CD14-positive monocyte (primary cell): ENCODE data around the gene FAM168A. TPM values are rescaled to one million over a fixed set of nuclear protein-coding genes. Genes with fewer than 3 reads are reported as not detected.

Source experiments
- DNase-seq, 3 donors: peaks; one replicate each; pipeline ENCODE4 v3.0.0-alpha.2; 2011 to 2022
- H2AFZ ChIP-seq: 2 replicates; pipeline ENCODE4 v1.6.0; 2012; ENCODE audit warnings: mild to moderate bottlenecking, low read depth, low read length, inconsistent platforms; ENCODE audit not compliant: insufficient read depth, poor library complexity, severe bottlenecking
- H3K27ac ChIP-seq, 2 donors: 1 replicate in 1 of 2; 2 replicates in 1 of 2; pipeline ENCODE4 v1.5.1; 2012 to 2013; ENCODE audit warnings: low read length in 2 of 2, control low read depth in 1 of 2, inconsistent platforms in 1 of 2, low read depth in 1 of 2, mild to moderate bottlenecking in 1 of 2
- H3K27me3 ChIP-seq, 2 donors: one replicate each; pipeline versions ENCODE4 v1.6.0 to v1.6.1; 2011 to 2013; ENCODE audit warnings: low read length in 2 of 2; ENCODE audit not compliant: control insufficient read depth in 2 of 2, insufficient read depth in 2 of 2
- H3K36me3 ChIP-seq, 2 donors: replicated peaks in 1 of 2; 1 replicate in 1 of 2; 2 replicates in 1 of 2; pipeline versions ENCODE4 v1.5.1 to v1.6.1; 2012 to 2013; ENCODE audit warnings: low read length in 2 of 2, control low read depth in 1 of 2, inconsistent platforms in 1 of 2, mild to moderate bottlenecking in 1 of 2; ENCODE audit not compliant: insufficient read depth in 2 of 2, control insufficient read depth in 1 of 2
- H3K4me1 ChIP-seq, 2 donors: 1 replicate in 1 of 2; 2 replicates in 1 of 2; pipeline versions ENCODE4 v1.5.1 to v1.6.1; 2012 to 2013; ENCODE audit warnings: low read length in 2 of 2, control low read depth in 1 of 2, inconsistent platforms in 1 of 2, mild to moderate bottlenecking in 1 of 2, moderate library complexity in 1 of 2; ENCODE audit not compliant: insufficient read depth in 2 of 2, control insufficient read depth in 1 of 2
- H3K4me2 ChIP-seq: replicated peaks from 2 replicates; pipeline ENCODE3; 2012; ENCODE audit warnings: low read length, moderate library complexity, mild to moderate bottlenecking; ENCODE audit not compliant: poor library complexity, severe bottlenecking; ENCODE audit errors: extremely low read depth
- H3K4me3 ChIP-seq, 3 experiments: fragments of 200-600 bp in 1 of 3; sonication (generic) in 1 of 3; replicated peaks in 1 of 3; 1 replicate in 2 of 3; 2 replicates in 1 of 3; pipeline ENCODE4 v1.5.1; 2011 to 2013; ENCODE audit warnings: low read length in 3 of 3, mild to moderate bottlenecking in 3 of 3, control low read depth in 2 of 3, low read depth in 2 of 3, inconsistent platforms in 1 of 3, moderate library complexity in 1 of 3
- H3K79me2 ChIP-seq: 2 replicates; pipeline ENCODE4 v1.6.0; 2012; ENCODE audit warnings: mild to moderate bottlenecking, control low read depth, inconsistent platforms, low read length, moderate library complexity; ENCODE audit not compliant: insufficient read depth
- H3K9ac ChIP-seq: 2 replicates; pipeline ENCODE4 v1.6.0; 2017; ENCODE audit warnings: low read length, mild to moderate bottlenecking; ENCODE audit not compliant: insufficient read depth, poor library complexity, severe bottlenecking
- H3K9me3 ChIP-seq, 2 donors: replicated peaks in 1 of 2; 1 replicate in 1 of 2; 2 replicates in 1 of 2; pipeline versions ENCODE4 v1.5.1 to v1.6.1; 2012 to 2013; ENCODE audit warnings: low read length in 2 of 2, control low read depth in 1 of 2; ENCODE audit not compliant: control insufficient read depth in 1 of 2, insufficient read depth in 1 of 2
- H4K20me1 ChIP-seq: 2 replicates; pipeline ENCODE4 v1.6.0; 2012; ENCODE audit warnings: mild to moderate bottlenecking, low read length, control low read depth, moderate library complexity; ENCODE audit not compliant: insufficient read depth
- H3K27ac Mint-ChIP-seq, 7 donors: one replicate each; pipeline ENCODE4 v1.8.0; 2020; ENCODE audit warnings: mild to moderate bottlenecking in 7 of 7, mixed read lengths in 7 of 7, moderate library complexity in 6 of 7, inconsistent platforms in 2 of 7
- H3K27me3 Mint-ChIP-seq, 3 donors: one replicate each; pipeline ENCODE4 v1.8.0; 2021 to 2022; ENCODE audit warnings: low read depth in 3 of 3, mild to moderate bottlenecking in 3 of 3, mixed read lengths in 3 of 3, moderate library complexity in 3 of 3, inconsistent platforms in 1 of 3
- H3K36me3 Mint-ChIP-seq, 2 donors: one replicate each; pipeline ENCODE4 v1.8.0; 2020; ENCODE audit warnings: mixed read lengths in 2 of 2, inconsistent platforms in 1 of 2, mild to moderate bottlenecking in 1 of 2
- H3K4me1 Mint-ChIP-seq: one replicate; pipeline ENCODE4 v1.8.0; 2020; ENCODE audit warnings: mild to moderate bottlenecking, mixed read lengths
- H3K4me3 Mint-ChIP-seq, 2 donors: one replicate each; pipeline ENCODE4 v1.8.0; 2020; ENCODE audit warnings: mild to moderate bottlenecking in 2 of 2, mixed read lengths in 2 of 2, moderate library complexity in 1 of 2
- H3K9me3 Mint-ChIP-seq, 7 donors: one replicate each; pipeline ENCODE4 v1.8.0; 2020 to 2022; ENCODE audit warnings: mixed read lengths in 7 of 7, mild to moderate bottlenecking in 6 of 7, moderate library complexity in 6 of 7, inconsistent platforms in 2 of 7
- WGBS: methylation state at CpG from one replicate; pipeline ENCODE4 v1.1.5; 2013; ENCODE audit warnings: missing lambda C conversion rate; ENCODE audit not compliant: insufficient coverage; 5-methylcytosine and 5-hydroxymethylcytosine counted together
- intact Hi-C, 2 donors: fragments of 100-400 bp; cut with micrococcal nuclease; formaldehyde crosslinking; loops; one replicate each; pipeline versions ENCODE4 v1.15.0 to v1.15.1; 2023
- polyA plus RNA-seq, 3 donors: library from polyadenylated mRNA; depleted of rRNA in 1 of 3; unstranded in 2 of 3; stranded (reverse) in 1 of 3; fragments of 300-500 nt in 2 of 3; fragments of >200 nt in 1 of 3; fragmentation: Illumina TruSeq in 2 of 3; gene quantifications; 1 replicate in 2 of 3; 2 replicates in 1 of 3; pipeline ENCODE4 v1.2.3, GENCODE V29; 2012 to 2021
- TF ChIP-seq, protein P1 (sequence below): fragments of 200-600 bp; IDR thresholded peaks from one replicate; pipeline ENCODE4 v1.8.0; 2022; ENCODE audit warnings: antibody characterized with exemption, mild to moderate bottlenecking

Gene FAM168A
- polyA plus RNA-seq, 3 donors = 1.4 to 13.3 (median 2.1) TPM

- Mint-ChIP-seq H3K9me3 (peaks cover 0 to 4% (median 0%) of the 10 kb centered on the region in 7 donors), H3K4me3 (no peak overlapping the region), H3K27ac (no peak overlapping the region), H3K27me3 (peaks cover 0 to 1% (median 0%) of the 10 kb centered on the region in 3 donors), H3K36me3 (peaks cover 8 to 9% of the 10 kb centered on the region in 2 donors), H3K4me1 (peaks cover 11% of the 10 kb centered on the region)
- H3K79me2 ChIP-seq = no peaks in the 10 kb centered on the region
- H3K4me1 ChIP-seq = no peaks in the 10 kb centered on the region
- H3K27ac ChIP-seq = no peak overlapping the region
- TF ChIP-seq, protein P1, sequence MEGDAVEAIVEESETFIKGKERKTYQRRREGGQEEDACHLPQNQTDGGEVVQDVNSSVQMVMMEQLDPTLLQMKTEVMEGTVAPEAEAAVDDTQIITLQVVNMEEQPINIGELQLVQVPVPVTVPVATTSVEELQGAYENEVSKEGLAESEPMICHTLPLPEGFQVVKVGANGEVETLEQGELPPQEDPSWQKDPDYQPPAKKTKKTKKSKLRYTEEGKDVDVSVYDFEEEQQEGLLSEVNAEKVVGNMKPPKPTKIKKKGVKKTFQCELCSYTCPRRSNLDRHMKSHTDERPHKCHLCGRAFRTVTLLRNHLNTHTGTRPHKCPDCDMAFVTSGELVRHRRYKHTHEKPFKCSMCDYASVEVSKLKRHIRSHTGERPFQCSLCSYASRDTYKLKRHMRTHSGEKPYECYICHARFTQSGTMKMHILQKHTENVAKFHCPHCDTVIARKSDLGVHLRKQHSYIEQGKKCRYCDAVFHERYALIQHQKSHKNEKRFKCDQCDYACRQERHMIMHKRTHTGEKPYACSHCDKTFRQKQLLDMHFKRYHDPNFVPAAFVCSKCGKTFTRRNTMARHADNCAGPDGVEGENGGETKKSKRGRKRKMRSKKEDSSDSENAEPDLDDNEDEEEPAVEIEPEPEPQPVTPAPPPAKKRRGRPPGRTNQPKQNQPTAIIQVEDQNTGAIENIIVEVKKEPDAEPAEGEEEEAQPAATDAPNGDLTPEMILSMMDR = no peak
- peaks cover 12% of the 10 kb centered on the region for H4K20me1 ChIP-seq
- H3K9me3 ChIP-seq = no peaks in the 10 kb centered on the region
- no CpG with 5 or more reads among the region's 4 CpGs for WGBS
- no peak overlapping the region for H3K4me2 ChIP-seq
- H2AFZ ChIP-seq = no peak overlapping the region
- H3K4me3 ChIP-seq = no peak overlapping the region
- H3K36me3 ChIP-seq = peaks cover 0 to 10% of the 10 kb centered on the region in 2 donors
- intact Hi-C loops = no loop called here
- H3K27me3 ChIP-seq = no peaks in the 10 kb centered on the region
- DNase-seq = no peak
- H3K9ac ChIP-seq = no peak overlapping the region
These were observed 87.8 kb downstream of the FAM168A start for GRCh38 chr11:73510106-73510505.

DNA sequence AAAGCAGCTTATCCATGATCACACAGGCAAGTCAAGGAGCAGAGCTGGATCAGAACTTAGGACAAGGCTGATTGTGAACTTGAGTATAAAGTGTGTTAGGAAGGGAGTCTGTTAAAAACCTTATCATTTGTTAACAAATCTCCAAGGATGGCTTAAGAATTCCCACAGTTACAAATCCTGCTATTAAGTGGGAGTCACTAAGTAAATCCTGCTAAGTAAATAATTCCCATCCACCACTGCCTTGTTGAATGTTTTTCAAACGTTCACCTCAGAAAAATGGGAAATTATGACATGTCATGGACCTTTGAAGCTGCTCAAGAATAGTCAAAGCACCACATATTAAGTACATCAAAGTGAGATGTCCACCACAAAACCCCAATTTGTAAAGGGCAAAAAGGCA, 88.7 kb downstream of the FAM168A start:
- intact Hi-C loops = no loop called here
- Mint-ChIP-seq H3K4me3 (no peak overlapping the region), H3K27me3 (peaks cover 0 to 1% (median 0%) of the 10 kb centered on the region in 3 donors), H3K27ac (peak overlapping the region in 1 of 7 donors; percentile 50), H3K9me3 (peaks cover 0 to 4% (median 3%) of the 10 kb centered on the region in 7 donors), H3K4me1 (peaks cover 11% of the 10 kb centered on the region), H3K36me3 (peaks cover 5 to 13% of the 10 kb centered on the region in 2 donors)
- Histone ChIP-seq H3K9me3 (no peaks in the 10 kb centered on the region), H4K20me1 (peaks cover 8% of the 10 kb centered on the region), H3K4me3 (no peak overlapping the region), H2AFZ (no peak overlapping the region), H3K27ac (no peak overlapping the region), H3K9ac (no peak overlapping the region), H3K4me1 (no peaks in the 10 kb centered on the region), H3K4me2 (no peak overlapping the region), H3K79me2 (no peaks in the 10 kb centered on the region), H3K36me3 (peaks cover 0 to under 1% of the 10 kb centered on the region in 2 donors), H3K27me3 (no peaks in the 10 kb centered on the region)
- 100% methylated on average over 1 of the region's 1 CpG for whole genome bisulfite sequencing
- DNase-seq = no peak
- TF ChIP-seq, protein P1 = no peak
